IMR-90 (cell line): ENCODE measurements around the gene AVPR2.

ENCODE experiments used
- BHLHE40 ChIP-seq: fragments of 150-350 bp; IDR thresholded peaks from 2 replicates; pipeline ENCODE4 v1.6.1; 2016; ENCODE audit warnings: mild to moderate bottlenecking, low read depth, low read length
- CHD1 ChIP-seq: IDR thresholded peaks from 2 replicates; pipeline ENCODE4 v1.6.1; 2012; ENCODE audit warnings: low read depth, low read length, improper control_type of control experiment
- CTCF ChIP-seq: conservative IDR thresholded peaks from 2 replicates; pipeline ENCODE4 v1.5.1; 2012; ENCODE audit warnings: mild to moderate bottlenecking, low read depth, low read length, improper control_type of control experiment
- FOS ChIP-seq: fragments of 150-350 bp; IDR thresholded peaks from 2 replicates; pipeline ENCODE4 v1.6.1; 2016; ENCODE audit warnings: low read depth, low read length
- MAFK ChIP-seq: IDR thresholded peaks from 2 replicates; pipeline ENCODE4 v1.6.1; 2012; ENCODE audit warnings: low read depth, low read length, improper control_type of control experiment
- MAZ ChIP-seq: IDR thresholded peaks from 2 replicates; pipeline ENCODE4 v1.6.1; 2012; ENCODE audit warnings: low read depth, mild to moderate bottlenecking, low read length, improper control_type of control experiment, moderate library complexity, borderline replicate concordance
- NFE2L2 ChIP-seq: fragments of 150-350 bp; IDR thresholded peaks from 2 replicates; pipeline ENCODE4 v1.6.1; 2016; ENCODE audit warnings: low read depth, mild to moderate bottlenecking, low read length
- POLR2A ChIP-seq: IDR thresholded peaks from 2 replicates; pipeline ENCODE4 v1.6.1; 2012; ENCODE audit warnings: mild to moderate bottlenecking, low read depth, low read length
- RAD21 ChIP-seq: IDR thresholded peaks from 2 replicates; pipeline ENCODE4 v1.6.1; 2012; ENCODE audit warnings: low read length, improper control_type of control experiment
- RCOR1 ChIP-seq: IDR thresholded peaks from 2 replicates; pipeline ENCODE4 v1.6.1; 2012; ENCODE audit warnings: mild to moderate bottlenecking, low read length, improper control_type of control experiment; ENCODE audit not compliant: insufficient replicate concordance
- RFX5 ChIP-seq: IDR thresholded peaks from 2 replicates; pipeline ENCODE4 v1.8.0; 2012; ENCODE audit warnings: low read depth, mild to moderate bottlenecking, low read length, moderate library complexity
- SMC3 ChIP-seq: fragments of 150-350 bp; IDR thresholded peaks from 2 replicates; pipeline ENCODE4 v1.6.1; 2016; ENCODE audit warnings: low read depth, mild to moderate bottlenecking, antibody characterized with exemption, low read length, moderate library complexity
- TF ChIP-seq, protein P1 (sequence below): fragments of 150-350 bp; IDR thresholded peaks from 2 replicates; pipeline ENCODE4 v1.6.1; 2017; ENCODE audit warnings: mild to moderate bottlenecking, antibody characterized with exemption, low read length, low read depth

- no peak for TF ChIP-seq CTCF
- TF ChIP-seq CHD1 = no peak
- no peak for TF ChIP-seq POLR2A
- no peak for TF ChIP-seq MAZ
- no peak for TF ChIP-seq BHLHE40
- no peak for TF ChIP-seq RAD21
- no peak for TF ChIP-seq MAFK
- TF ChIP-seq FOS = no peak
- no peak for TF ChIP-seq RCOR1
- TF ChIP-seq, protein P1, sequence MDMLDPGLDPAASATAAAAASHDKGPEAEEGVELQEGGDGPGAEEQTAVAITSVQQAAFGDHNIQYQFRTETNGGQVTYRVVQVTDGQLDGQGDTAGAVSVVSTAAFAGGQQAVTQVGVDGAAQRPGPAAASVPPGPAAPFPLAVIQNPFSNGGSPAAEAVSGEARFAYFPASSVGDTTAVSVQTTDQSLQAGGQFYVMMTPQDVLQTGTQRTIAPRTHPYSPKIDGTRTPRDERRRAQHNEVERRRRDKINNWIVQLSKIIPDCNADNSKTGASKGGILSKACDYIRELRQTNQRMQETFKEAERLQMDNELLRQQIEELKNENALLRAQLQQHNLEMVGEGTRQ = no peak
- TF ChIP-seq RFX5 = no peak
- TF ChIP-seq NFE2L2 = no peak
- TF ChIP-seq SMC3 = no peak
Observed at GRCh38 chrX:153905481-153906095, 1.1 kb downstream of the AVPR2 start.
